ENCODE data around the gene UBD. TPM values are rescaled to one million over a fixed set of nuclear protein-coding genes. Genes with fewer than 3 reads are reported as not detected.

The UBD gene
- total RNA-seq, 1 donor: not detected

- no peak overlapping the region for H3K4me3 ChIP-seq (ENCODE audit: low read depth, low read length)
- TF ChIP-seq CTCF (IDR thresholded peaks at IDR 0.05; ENCODE audit: insufficient read depth, low read length): no peak
- no peak for DNase-seq (ENCODE audit: low read depth)
Measured at GRCh38 chr6:29597184-29597583, 37.7 kb upstream of the UBD start.

- H3K4me3 ChIP-seq (ENCODE audit: low read depth, low read length): no peak overlapping the region
- no peak for DNase-seq (ENCODE audit: low read depth)
- TF ChIP-seq CTCF (IDR thresholded peaks at IDR 0.05; ENCODE audit: insufficient read depth, low read length): no peak
Measured at GRCh38 chr6:29596381-29596900, 36.9 kb upstream of the UBD start.

GRCh38 chr6:29593199-29593855 is 33.8 kb upstream of the UBD start:
- no peak for DNase-seq (ENCODE audit: low read depth)
- no peak overlapping the region for H3K4me3 ChIP-seq (ENCODE audit: low read depth, low read length)
- TF ChIP-seq CTCF (IDR thresholded peaks at IDR 0.05; ENCODE audit: insufficient read depth, low read length): no peak

GRCh38 chr6:29591677-29592076 is 32.1 kb upstream of the UBD start:
- H3K4me3 ChIP-seq (ENCODE audit: low read depth, low read length): no peak overlapping the region
- no peak for DNase-seq (ENCODE audit: low read depth)
- no peak for TF ChIP-seq CTCF (IDR thresholded peaks at IDR 0.05; ENCODE audit: insufficient read depth, low read length)

- no peak for DNase-seq (ENCODE audit: low read depth)
- H3K4me3 ChIP-seq (ENCODE audit: low read depth, low read length): no peak overlapping the region
- no peak for TF ChIP-seq CTCF (IDR thresholded peaks at IDR 0.05; ENCODE audit: insufficient read depth, low read length)
Measured at GRCh38 chr6:29590218-29590808, 30.8 kb upstream of the UBD start.

- H3K4me3 ChIP-seq (ENCODE audit: low read depth, low read length): no peak overlapping the region
- peak; percentile 96 for TF ChIP-seq CTCF (IDR thresholded peaks at IDR 0.05; ENCODE audit: insufficient read depth, low read length)
- peak; percentile 62 for DNase-seq (ENCODE audit: low read depth)
Measured at GRCh38 chr6:29589423-29590048, 30.0 kb upstream of the UBD start.
